ENCODE data around the gene PUS3. TPM values are rescaled to one million over a fixed set of nuclear protein-coding genes. Genes with fewer than 3 reads are reported as not detected.

PUS3 gene
- total RNA-seq, 2 experiments from 2014 or later: 8.6 to 10.2 TPM

GRCh38 chr11:125934473-125934872, 31.5 kb upstream of the PUS3 start:
- Histone ChIP-seq H3K4me2 (ENCODE audit: low read length) (no peak overlapping the region), H3K9me2 (ENCODE audit: insufficient read depth, low read length) (no peaks in the 10 kb centered on the region), H3K79me2 (ENCODE audit: insufficient read depth, low read depth, low read length) (no peaks in the 10 kb centered on the region), H3K36me3 (ENCODE audit: insufficient read depth, low read length) (no peaks in the 10 kb centered on the region), H4K20me1 (ENCODE audit: insufficient read depth, low read length) (no peaks in the 10 kb centered on the region), H3K4me3 (ENCODE audit: low read depth, low read length, poor library complexity, severe bottlenecking) (no peak overlapping the region), H3K4me1 (ENCODE audit: insufficient read depth, low read length, poor library complexity, severe bottlenecking) (no peaks in the 10 kb centered on the region), H2AFZ (ENCODE audit: low read length) (no peak overlapping the region), H3K27ac (ENCODE audit: low read depth, low read length, poor library complexity, severe bottlenecking) (no peak overlapping the region), H3K9me3 (ENCODE audit: low read length) (no peaks in the 10 kb centered on the region)
- ChIA-PET CTCF (ENCODE audit: unreplicated experiment) (no interaction called here), POLR2A (no interaction called here)
- intact Hi-C loops (cut with micrococcal nuclease; ENCODE audit: unreplicated experiment): no loop called here
- no TSS peak for BruUV-seq (replicated peaks)
- TF ChIP-seq CTCF (conservative IDR thresholded peaks at IDR 0.05; ENCODE audit: low read length) (no peak), EZH2phosphoT487 (IDR thresholded peaks at IDR 0.05; ENCODE audit: borderline replicate concordance, low read depth, low read length) (no peak)
- DNase-seq (ENCODE audit: low spot score): no peak

- H3K27ac ChIP-seq (ENCODE audit: low read depth, low read length, poor library complexity, severe bottlenecking): no peak overlapping the region
- H4K20me1 ChIP-seq (ENCODE audit: insufficient read depth, low read length): no peaks in the 10 kb centered on the region
- H3K4me2 ChIP-seq (ENCODE audit: low read length): no peak overlapping the region
- ChIA-PET CTCF (ENCODE audit: unreplicated experiment) (no interaction called here), POLR2A (no interaction called here)
- no TSS peak for BruUV-seq (replicated peaks)
- DNase-seq (ENCODE audit: low spot score): no peak
- H3K9me2 ChIP-seq (ENCODE audit: insufficient read depth, low read length): no peaks in the 10 kb centered on the region
- no peaks in the 10 kb centered on the region for H3K4me1 ChIP-seq (ENCODE audit: insufficient read depth, low read length, poor library complexity, severe bottlenecking)
- no peaks in the 10 kb centered on the region for H3K36me3 ChIP-seq (ENCODE audit: insufficient read depth, low read length)
- H3K79me2 ChIP-seq (ENCODE audit: insufficient read depth, low read depth, low read length): no peaks in the 10 kb centered on the region
- H3K4me3 ChIP-seq (ENCODE audit: low read depth, low read length, poor library complexity, severe bottlenecking): no peak overlapping the region
- intact Hi-C loops (cut with micrococcal nuclease; ENCODE audit: unreplicated experiment): no loop called here
- no peaks in the 10 kb centered on the region for H3K9me3 ChIP-seq (ENCODE audit: low read length)
- no peak for TF ChIP-seq EZH2phosphoT487 (IDR thresholded peaks at IDR 0.05; ENCODE audit: borderline replicate concordance, low read depth, low read length)
- no peak for TF ChIP-seq CTCF (conservative IDR thresholded peaks at IDR 0.05; ENCODE audit: low read length)
- H2AFZ ChIP-seq (ENCODE audit: low read length): no peak overlapping the region
Observed at GRCh38 chr11:125933030-125933813, 30.2 kb upstream of the PUS3 start.

- H3K4me1 ChIP-seq (ENCODE audit: insufficient read depth, low read length, poor library complexity, severe bottlenecking): no peaks in the 10 kb centered on the region
- DNase-seq (ENCODE audit: low spot score): no peak
- ChIA-PET POLR2A (interaction anchor here (0.9 kb wide), 1 partner anchor 296 kb away, joined by 3 read pairs; no protein-coding TSS in a partner anchor), CTCF (ENCODE audit: unreplicated experiment) (no interaction called here)
- no peaks in the 10 kb centered on the region for H3K9me2 ChIP-seq (ENCODE audit: insufficient read depth, low read length)
- no peak for TF ChIP-seq EZH2phosphoT487 (IDR thresholded peaks at IDR 0.05; ENCODE audit: borderline replicate concordance, low read depth, low read length)
- TF ChIP-seq CTCF (conservative IDR thresholded peaks at IDR 0.05; ENCODE audit: low read length): no peak
- H3K9me3 ChIP-seq (ENCODE audit: low read length): no peaks in the 10 kb centered on the region
- intact Hi-C loops (cut with micrococcal nuclease; ENCODE audit: unreplicated experiment): no loop called here
- H4K20me1 ChIP-seq (ENCODE audit: insufficient read depth, low read length): no peaks in the 10 kb centered on the region
- BruUV-seq (replicated peaks): no TSS peak
- no peak overlapping the region for H2AFZ ChIP-seq (ENCODE audit: low read length)
- H3K36me3 ChIP-seq (ENCODE audit: insufficient read depth, low read length): no peaks in the 10 kb centered on the region
- no peaks in the 10 kb centered on the region for H3K79me2 ChIP-seq (ENCODE audit: insufficient read depth, low read depth, low read length)
- no peak overlapping the region for H3K27ac ChIP-seq (ENCODE audit: low read depth, low read length, poor library complexity, severe bottlenecking)
- no peak overlapping the region for H3K4me2 ChIP-seq (ENCODE audit: low read length)
- H3K4me3 ChIP-seq (ENCODE audit: low read depth, low read length, poor library complexity, severe bottlenecking): no peak overlapping the region
Observed at GRCh38 chr11:125932301-125932700, 29.3 kb upstream of the PUS3 start.

All from OCI-LY7 (cell line).